Large intestine (tissue), 3 donors: Measurements from ENCODE around the gene CCDC85B. TPM values are rescaled to one million over a fixed set of nuclear protein-coding genes. Genes with fewer than 3 reads are reported as not detected.

ENCODE experiments used
- DNase-seq, 2 donors: peaks; one replicate each; pipeline versions ENCODE4 v3.0.0 to v3.0.0-alpha.2; 2013
- H3K27ac ChIP-seq: one replicate; pipeline ENCODE4 v1.5.1; 2013; ENCODE audit warnings: low read length
- H3K27me3 ChIP-seq: 2 replicates; pipeline ENCODE4 v1.6.1; 2013; ENCODE audit warnings: low read length; ENCODE audit not compliant: control insufficient read depth, insufficient read depth
- H3K36me3 ChIP-seq: 2 replicates; pipeline ENCODE4 v1.6.1; 2013; ENCODE audit warnings: low read length; ENCODE audit not compliant: control insufficient read depth, insufficient read depth
- H3K4me1 ChIP-seq: one replicate; pipeline ENCODE4 v1.6.1; 2013; ENCODE audit warnings: low read length; ENCODE audit not compliant: control insufficient read depth, insufficient read depth
- H3K4me3 ChIP-seq: one replicate; pipeline ENCODE4 v1.5.1; 2013; ENCODE audit warnings: low read length
- H3K9me3 ChIP-seq: one replicate; pipeline ENCODE4 v1.6.1; 2013; ENCODE audit warnings: mild to moderate bottlenecking, low read depth, low read length, moderate library complexity; ENCODE audit not compliant: control insufficient read depth
- WGBS: methylation state at CpG from one replicate; pipeline ENCODE4 v1.1.5; 2013; ENCODE audit warnings: low lambda C conversion rate; ENCODE audit not compliant: insufficient coverage; 5-methylcytosine and 5-hydroxymethylcytosine counted together
- polyA plus RNA-seq: library from polyadenylated mRNA; unstranded; fragments of 120-200 nt; gene quantifications from one replicate; pipeline ENCODE4 v1.2.1, GENCODE V29; 2013

CCDC85B gene
- polyA plus RNA-seq, 1 donor, result 10.9 TPM

DNA sequence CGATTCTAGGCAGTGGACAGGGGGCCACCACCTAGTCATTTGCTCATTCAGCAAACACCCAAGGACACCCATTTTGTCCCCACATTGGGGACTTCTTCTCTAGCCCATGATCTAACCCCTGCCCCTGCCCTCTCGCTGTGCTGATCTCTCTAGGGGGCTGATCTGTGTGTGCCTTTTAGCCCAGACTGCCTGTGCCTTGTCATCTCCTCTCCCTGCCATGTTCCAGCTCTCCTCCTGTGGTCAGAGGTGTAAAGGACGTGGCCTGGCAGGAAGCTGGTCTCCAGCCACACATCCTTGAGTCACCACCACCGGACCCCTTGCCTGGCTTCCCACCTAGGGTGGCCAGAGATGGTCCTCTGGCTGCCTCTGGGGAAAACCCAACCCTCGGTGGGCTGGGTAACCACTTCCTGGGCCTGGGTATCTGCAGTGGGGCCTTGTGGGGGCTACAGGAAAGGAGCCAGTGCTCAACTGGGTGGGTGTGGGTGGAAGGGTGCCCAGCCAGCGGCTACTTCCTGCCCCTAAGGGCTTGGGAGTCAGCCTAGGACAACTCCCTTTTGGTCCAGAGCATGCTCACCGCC, 9.5 kb upstream of the CCDC85B start:
- no peak overlapping the region for H3K4me3 ChIP-seq
- no CpG with 5 or more reads among the region's 7 CpGs for WGBS
- peaks cover 36% of the 10 kb centered on the region for H3K36me3 ChIP-seq
- no peaks in the 10 kb centered on the region for H3K9me3 ChIP-seq
- no peak for DNase-seq
- H3K4me1 ChIP-seq, result peaks cover 16% of the 10 kb centered on the region
- no peak overlapping the region for H3K27ac ChIP-seq
- H3K27me3 ChIP-seq, result no peaks in the 10 kb centered on the region

DNA sequence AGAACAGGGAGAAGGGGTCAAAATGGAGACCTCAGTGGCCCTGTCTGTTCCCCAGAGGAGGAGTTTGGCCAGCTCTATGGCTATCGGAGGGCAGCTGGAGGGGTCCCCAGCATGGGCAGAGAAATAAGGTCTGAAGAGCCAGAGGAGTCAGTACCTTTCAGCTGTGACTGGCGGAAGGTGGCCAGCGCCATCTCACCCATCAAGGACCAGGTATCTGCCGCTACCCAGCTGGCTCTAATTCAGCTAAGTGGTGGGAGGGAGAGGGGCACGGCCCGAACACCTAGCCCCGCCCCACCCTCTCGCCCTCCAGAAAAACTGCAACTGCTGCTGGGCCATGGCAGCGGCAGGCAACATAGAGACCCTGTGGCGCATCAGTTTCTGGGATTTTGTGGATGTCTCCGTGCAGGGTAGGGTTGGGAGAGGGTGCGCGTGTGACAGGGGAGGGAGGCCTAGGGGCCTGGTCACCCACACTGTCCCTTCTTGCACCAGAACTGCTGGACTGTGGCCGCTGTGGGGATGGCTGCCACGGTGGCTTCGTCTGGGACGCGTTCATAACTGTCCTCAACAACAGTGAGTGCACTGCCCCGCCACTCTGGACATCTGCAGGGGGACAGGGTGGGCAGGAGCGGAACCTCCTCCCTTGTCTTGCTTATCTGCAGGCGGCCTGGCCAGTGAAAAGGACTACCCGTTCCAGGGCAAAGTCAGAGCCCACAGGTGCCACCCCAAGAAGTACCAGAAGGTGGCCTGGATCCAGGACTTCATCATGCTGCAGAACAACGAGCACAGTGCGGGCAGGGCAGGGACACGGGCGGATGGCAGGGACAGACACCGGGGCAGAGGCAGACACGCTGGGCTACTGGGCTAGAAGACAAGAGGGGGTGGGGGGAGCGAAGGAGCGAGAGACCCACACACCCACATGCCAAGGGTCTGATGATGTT, 8.1 kb upstream of the CCDC85B start:
- Histone ChIP-seq H3K27me3 (no peaks in the 10 kb centered on the region), H3K27ac (no peak overlapping the region), H3K4me1 (peaks cover 28% of the 10 kb centered on the region), H3K9me3 (no peaks in the 10 kb centered on the region), H3K4me3 (no peak overlapping the region), H3K36me3 (peaks cover 42% of the 10 kb centered on the region)
- no peak for DNase-seq
- WGBS, result no CpG with 5 or more reads among the region's 30 CpGs

DNA sequence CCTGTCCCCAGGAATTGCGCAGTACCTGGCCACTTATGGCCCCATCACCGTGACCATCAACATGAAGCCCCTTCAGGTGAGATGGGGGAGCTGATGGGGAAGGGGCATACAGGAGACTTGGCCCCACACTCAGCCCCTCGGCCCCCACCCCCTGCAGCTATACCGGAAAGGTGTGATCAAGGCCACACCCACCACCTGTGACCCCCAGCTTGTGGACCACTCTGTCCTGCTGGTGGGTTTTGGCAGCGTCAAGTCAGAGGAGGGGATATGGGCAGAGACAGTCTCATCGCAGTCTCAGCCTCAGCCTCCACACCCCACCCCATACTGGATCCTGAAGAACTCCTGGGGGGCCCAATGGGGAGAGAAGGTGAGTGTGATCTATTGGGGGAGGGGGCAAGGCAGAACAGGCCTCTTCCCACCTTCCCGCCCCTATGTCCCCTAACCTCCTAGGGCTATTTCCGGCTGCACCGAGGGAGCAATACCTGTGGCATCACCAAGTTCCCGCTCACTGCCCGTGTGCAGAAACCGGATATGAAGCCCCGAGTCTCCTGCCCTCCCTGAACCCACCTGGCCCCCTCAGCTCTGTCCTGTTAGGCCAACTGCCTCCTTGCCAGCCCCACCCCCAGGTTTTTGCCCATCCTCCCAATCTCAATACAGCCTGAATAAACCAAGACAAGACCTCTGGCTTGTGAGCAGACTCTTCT, 7.3 kb upstream of the CCDC85B start:
- WGBS, result no CpG with 5 or more reads among the region's 13 CpGs
- peaks cover 42% of the 10 kb centered on the region for H3K36me3 ChIP-seq
- H3K4me1 ChIP-seq, result peaks cover 31% of the 10 kb centered on the region
- H3K27me3 ChIP-seq, result no peaks in the 10 kb centered on the region
- H3K9me3 ChIP-seq, result no peaks in the 10 kb centered on the region
- DNase-seq, result no peak
- H3K27ac ChIP-seq, result no peak overlapping the region
- H3K4me3 ChIP-seq, result no peak overlapping the region

DNA sequence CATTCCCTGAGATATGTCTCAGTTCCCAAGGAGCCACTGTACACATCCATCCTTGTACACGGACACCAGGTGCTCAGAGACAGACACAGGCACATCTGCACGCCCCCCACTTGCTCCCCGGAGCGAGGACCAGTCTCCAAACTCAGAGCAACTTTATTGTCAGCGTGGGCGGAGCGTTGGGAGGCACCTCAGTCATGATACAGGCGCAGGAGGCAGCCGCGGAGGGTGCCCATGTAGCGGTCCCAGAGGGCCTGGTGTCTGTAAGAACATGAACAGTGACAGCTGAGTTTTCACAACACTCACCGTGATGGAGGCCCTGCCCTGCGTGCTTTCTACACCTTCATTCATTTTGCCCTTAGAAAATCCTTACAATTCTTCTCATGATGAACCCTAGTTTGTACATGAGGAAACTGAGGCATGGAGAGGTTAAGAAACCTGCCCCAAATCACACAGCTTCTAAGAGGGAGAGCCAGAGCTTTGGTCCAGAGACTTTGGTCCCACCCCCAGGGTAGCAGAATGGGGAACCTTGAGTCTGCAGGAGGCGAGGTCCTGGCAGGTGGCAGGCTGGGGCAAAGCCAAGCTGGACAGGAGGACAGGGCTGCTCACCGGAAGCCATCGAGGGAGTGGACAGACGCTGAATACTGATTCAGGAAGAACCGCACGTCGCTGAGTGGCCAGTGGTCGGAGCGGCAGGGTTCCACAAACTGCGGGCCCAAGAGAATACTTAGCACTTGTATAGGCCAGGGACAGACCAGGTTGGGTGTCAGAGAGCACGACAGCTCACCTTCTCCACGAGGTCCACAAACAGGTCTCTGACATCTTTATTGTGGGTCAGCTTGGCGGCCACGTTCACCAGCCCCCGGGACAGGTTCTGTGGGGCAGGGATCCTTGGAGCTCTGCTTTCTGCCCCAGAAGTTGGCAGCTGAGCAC, 6.4 kb upstream of the CCDC85B start:
- Histone ChIP-seq H3K4me3 (no peak overlapping the region), H3K36me3 (peaks cover 42% of the 10 kb centered on the region), H3K27me3 (no peaks in the 10 kb centered on the region), H3K9me3 (no peaks in the 10 kb centered on the region), H3K27ac (no peak overlapping the region), H3K4me1 (peaks cover 36% of the 10 kb centered on the region)
- no peak for DNase-seq
- no CpG with 5 or more reads among the region's 28 CpGs for WGBS

DNA sequence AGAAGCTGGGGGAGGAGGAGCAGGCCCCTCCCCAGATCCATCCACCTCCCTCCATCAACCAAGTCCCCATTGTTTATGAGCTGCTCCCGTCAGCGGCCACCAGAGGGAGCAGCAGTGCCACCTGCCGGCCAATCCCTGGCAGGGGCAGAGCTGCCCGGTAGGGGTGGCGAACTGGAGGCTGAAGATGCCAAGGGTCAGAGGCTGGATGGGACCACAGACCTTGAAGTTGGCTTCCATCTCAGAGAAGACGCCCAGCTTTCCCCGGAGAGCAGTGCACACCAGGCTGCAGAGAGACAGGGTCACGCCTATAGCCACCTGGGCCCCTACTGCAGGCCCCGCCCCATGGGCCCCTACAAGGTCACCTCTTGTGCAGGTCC, 5.8 kb upstream of the CCDC85B start:
- peaks cover 40% of the 10 kb centered on the region for H3K4me1 ChIP-seq
- no CpG with 5 or more reads among the region's 9 CpGs for WGBS
- no peak overlapping the region for H3K27ac ChIP-seq
- peak; percentile 66 to 69 for DNase-seq
- H3K4me3 ChIP-seq, result no peak overlapping the region
- H3K9me3 ChIP-seq, result no peaks in the 10 kb centered on the region
- H3K27me3 ChIP-seq, result no peaks in the 10 kb centered on the region
- H3K36me3 ChIP-seq, result peaks cover 42% of the 10 kb centered on the region

DNA sequence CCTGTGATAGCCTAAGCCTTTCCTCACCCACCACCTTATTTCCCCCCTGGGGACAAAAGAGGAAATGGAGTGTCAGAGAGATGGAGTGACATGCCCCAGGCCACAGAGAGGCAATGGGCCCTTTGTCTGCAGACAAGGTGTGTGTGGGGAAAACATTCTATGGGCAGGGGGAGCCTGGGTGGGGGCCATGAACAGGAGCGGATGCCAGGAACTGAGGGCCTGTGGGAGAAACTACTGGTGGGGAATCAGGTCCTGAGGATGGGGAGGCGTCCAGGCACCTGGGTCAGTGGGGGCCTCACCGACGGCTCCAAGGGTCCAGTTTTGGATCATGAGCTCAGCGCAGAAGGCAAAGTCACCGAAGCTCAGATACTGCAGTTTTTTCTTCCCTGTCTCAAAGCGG, 5.2 kb upstream of the CCDC85B start:
- H3K27me3 ChIP-seq, result no peaks in the 10 kb centered on the region

DNA sequence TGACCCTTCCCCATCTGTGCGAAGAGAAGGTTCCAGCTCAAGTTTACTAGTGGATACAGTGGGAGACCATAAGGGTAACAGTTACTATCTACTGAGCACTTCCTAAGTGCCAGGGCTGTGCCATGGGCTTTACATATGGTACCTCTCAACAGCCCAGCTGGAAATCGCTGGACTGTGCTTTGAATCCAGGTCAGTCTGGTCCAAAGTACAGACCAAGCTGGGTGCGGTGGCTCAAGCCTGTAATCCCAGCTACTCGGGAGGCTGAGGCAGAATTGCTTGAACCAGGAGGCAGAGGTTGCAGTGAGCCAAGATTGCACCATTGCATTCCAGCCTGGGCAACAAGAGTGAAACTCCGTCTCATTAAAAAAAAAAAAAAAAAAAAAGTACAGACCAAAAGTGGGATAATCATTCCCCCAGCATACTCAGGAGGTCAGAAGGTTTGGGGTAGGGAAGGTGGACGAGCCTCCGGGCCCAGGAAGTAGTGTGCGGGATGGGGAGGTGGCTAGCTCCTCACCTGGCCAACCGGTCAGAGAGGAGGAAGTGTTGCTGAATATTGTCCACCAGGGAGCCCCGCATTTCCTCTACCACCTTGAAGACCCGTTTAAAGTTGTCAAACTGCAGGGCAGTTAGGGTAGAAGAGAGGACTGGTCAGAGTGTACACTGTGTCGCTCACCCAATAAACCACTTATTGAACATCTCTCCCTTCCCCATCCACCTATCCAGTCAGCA, 4.5 kb upstream of the CCDC85B start:
- no CpG with 5 or more reads among the region's 12 CpGs for WGBS
- H3K27me3 ChIP-seq, result no peaks in the 10 kb centered on the region
- H3K4me1 ChIP-seq, result peaks cover 46% of the 10 kb centered on the region
- no peak overlapping the region for H3K4me3 ChIP-seq
- peak overlapping the region; percentile 4 for H3K27ac ChIP-seq
- H3K9me3 ChIP-seq, result no peaks in the 10 kb centered on the region
- peak in 1 of 2 donors; percentile 42 for DNase-seq
- H3K36me3 ChIP-seq, result peaks cover 42% of the 10 kb centered on the region

More for the DNA sequence above, 5.2 kb upstream of the CCDC85B start:
- peaks cover 45% of the 10 kb centered on the region for H3K4me1 ChIP-seq
- peaks cover 42% of the 10 kb centered on the region for H3K36me3 ChIP-seq
- WGBS, result no CpG with 5 or more reads among the region's 7 CpGs
- DNase-seq, result no peak
- peak overlapping the region; percentile 3 for H3K27ac ChIP-seq
- H3K9me3 ChIP-seq, result no peaks in the 10 kb centered on the region
- H3K4me3 ChIP-seq, result no peak overlapping the region

DNA sequence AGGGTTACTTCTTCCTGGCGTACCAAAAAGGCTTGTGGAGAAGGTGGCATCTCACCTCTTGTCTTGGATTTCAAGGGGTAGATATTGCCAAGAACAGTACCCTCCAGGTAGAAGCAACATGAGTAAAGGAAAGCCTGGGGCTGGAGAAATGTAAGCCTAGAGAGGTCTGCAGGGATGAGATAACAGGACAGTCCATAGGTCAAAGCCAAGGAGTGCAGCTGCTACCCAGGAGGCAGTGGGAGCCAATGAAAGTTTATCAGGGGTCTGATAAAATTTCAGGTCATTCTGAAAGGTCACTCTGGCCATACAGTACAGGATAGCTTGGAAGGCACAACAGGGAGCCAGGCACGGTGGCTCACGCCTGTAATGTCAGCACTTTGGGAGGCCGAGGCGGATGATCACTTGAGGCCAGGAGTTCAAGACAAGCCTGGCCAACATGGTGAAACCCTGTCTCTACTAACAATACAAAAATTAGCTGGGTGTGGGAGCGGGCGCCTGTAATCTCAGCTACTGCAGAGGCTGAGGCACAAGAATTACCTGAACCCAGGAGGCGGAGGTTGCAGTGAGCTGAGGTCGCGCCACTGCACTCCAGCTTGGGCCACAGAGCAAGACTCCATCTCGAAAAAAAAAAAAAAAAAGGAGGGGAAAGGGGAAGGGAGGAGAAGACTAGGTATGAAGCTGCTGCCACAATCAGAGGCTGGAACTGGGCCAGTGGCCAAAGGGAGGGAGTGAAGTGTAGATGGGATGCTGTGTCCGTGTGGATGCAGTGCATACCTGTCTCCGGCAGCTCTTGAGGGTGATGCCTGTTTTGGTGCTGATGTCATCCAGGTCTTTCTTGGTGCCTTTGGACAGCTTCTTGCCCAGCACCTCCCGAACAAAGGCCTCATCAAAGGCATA, 3.4 kb upstream of the CCDC85B start:
- Histone ChIP-seq H3K4me3 (peak overlapping the region; percentile 78), H3K4me1 (peaks cover 56% of the 10 kb centered on the region), H3K36me3 (peaks cover 41% of the 10 kb centered on the region), H3K27me3 (no peaks in the 10 kb centered on the region), H3K9me3 (no peaks in the 10 kb centered on the region), H3K27ac (peak overlapping the region; percentile 89)
- WGBS, result no CpG with 5 or more reads among the region's 14 CpGs
- peak in 1 of 2 donors; percentile 60 for DNase-seq

DNA sequence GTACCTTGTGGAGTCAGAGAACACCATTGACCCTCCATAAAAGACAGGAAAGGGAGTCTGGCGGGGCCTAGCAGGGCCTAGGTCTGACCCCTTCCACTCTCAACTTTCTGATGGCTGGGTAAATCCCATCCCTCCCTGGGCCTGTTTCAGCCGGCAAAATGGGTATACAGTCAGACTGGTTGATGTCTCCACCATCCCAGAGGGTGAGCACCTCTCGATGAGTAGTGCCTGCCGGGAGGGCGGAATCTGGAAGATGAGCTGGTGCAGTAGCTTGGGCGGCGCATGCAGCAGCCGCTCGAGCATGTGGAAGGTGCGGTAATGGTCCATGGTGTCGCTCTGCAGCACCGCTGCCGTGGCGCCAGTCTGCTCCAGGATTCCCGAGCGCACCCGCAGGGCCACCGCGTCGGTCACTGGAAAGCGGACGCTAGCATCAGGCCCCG, 2.7 kb upstream of the CCDC85B start:
- Histone ChIP-seq H3K36me3 (peaks cover 34% of the 10 kb centered on the region), H3K9me3 (no peaks in the 10 kb centered on the region), H3K27ac (peak overlapping the region; percentile 89), H3K4me3 (peak overlapping the region; percentile 78), H3K4me1 (peaks cover 58% of the 10 kb centered on the region), H3K27me3 (no peaks in the 10 kb centered on the region)
- WGBS, result no CpG with 5 or more reads among the region's 23 CpGs
- no peak for DNase-seq
